Stimulated activated CD4-positive, alpha-beta T cell treated with anti-CD3 and anti-CD28 coated beads, Interleukin-12 subunit alpha, Interleukin-12 subunit beta, amount 100 ng/mL, for 24 hours (primary cell): Measurements from ENCODE around the gene CELF2.

Source experiments
- DNase-seq, 2 experiments: peaks; one replicate each; pipeline ENCODE4 v3.0.0-alpha.2; 2020; ENCODE audit warnings: low read depth in 2 of 2

CELF2 gene

GRCh38 chr10:11058965-11059364, 41.3 kb downstream of the CELF2 start:
- no peak for DNase-seq

- no peak for DNase-seq
These were observed 46.2 kb downstream of the CELF2 start for GRCh38 chr10:11063856-11064255.

DNA sequence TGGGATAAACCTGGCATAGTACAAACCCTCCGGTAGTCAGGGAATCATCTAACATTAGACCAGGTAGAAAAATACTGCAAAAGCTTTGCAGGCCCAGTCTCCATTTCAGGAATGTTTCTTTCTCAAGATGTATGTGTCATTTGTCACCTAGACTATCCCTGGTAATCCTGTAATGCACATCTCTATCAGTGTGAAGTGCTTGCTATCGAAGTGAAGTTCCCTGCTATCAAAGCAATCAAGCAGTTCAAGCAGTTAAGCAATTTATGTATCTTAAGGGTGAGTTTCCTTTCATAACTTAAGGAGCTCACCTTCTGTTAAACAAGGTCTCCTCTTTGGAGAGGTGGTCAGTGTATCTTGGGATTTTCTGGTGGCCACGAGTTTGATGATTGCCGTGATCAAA, 47.2 kb downstream of the CELF2 start:
- no peak for DNase-seq

DNA sequence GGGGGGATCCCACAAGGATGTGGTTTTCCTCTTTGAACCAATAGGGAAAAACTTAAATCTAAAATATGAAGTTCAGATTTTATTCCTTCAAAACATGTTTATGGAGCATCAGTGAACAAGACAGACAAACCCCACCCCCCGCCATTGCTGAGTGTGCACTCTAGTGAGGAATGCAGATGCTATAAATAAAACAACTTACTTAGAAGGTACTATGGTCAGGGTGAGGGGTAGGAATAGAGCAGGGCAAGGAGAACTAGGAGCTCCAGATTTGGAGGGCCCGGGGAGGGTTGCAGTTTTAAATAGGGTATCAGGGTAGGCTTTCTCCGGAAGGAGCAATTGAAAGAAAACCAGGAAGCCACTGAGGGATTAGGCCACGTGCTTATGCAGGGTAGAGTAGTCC, 47.9 kb downstream of the CELF2 start:
- DNase-seq: no peak

DNA sequence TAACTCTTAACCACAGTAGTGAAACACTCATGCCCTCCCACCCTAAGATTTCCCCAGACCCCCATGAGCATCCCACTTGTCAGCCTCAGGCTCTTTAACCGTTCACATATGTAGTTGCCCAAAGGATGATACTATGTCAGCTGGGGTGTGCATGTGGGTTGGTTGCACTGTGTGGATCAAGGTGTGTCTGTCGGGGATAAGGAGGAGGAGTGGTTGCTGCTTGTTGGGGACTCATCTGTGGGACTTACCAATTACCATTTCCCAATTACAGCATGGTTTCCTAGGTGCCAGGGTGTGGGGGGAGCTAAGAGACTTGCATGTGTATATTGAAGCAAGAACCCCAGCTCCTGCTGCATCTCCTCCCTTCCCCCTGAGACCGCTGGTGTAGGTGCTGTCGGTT, 48.8 kb downstream of the CELF2 start:
- no peak for DNase-seq

DNA sequence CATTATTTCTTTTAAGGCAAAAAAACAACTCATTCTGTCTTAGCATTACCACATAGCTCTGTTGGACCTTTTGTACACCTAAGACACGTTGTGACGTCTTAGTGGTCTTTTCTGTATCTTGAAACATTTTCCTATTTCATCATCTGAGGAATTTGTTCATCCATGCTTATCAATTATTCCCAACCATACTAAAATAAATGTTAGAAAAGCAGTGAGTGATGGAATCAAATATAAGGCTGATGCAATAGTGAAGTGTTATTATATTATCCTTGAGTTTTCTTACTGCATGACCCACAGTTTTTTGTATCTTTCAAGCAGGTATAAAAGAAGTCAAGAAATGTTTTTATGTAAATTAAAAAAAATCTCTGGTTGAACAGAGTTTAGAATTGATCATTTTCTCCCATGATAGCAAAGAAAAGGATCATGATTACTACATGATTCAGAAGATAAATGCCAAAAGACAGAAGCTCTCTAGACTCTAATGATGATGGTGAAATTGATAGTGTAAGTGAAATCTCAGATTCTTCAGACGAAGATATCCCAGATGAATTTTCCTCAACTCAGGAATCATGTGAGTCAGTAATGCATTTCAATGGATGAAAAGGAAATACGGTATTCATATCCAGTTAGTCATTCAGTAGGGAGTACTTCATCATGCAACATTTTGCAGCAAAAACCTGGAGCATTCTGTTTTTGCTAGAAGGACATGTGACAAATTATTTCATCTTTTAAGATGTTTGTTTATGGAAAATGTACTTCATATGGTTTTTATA, 51.4 kb downstream of the CELF2 start:
- DNase-seq: no peak

GRCh38 chr10:11073410-11073809, 55.7 kb downstream of the CELF2 start:
- no peak for DNase-seq

GRCh38 chr10:11074536-11075267, 57.0 kb downstream of the CELF2 start:
- no peak for DNase-seq

GRCh38 chr10:11076221-11076620, 58.5 kb downstream of the CELF2 start:
- no peak for DNase-seq

DNA sequence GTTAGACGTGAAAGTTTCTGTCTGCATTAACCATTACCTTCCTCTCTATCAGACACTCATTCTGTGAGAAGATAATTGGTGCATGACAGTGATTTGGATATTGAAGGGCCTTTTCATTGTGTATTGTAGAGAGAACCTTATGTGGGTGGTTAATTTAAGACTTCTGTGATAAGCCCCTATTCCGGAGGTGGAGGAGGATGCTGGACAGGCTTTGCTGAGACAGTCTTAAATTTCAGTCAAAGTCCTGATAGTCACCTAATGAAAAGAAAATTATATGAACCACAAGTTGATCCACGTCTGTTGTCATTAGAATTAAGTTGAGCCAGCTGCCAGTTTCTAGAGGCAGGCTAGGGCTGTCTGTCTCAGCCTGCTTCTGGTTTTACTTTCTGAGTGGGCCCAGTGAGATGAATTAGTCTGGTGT, 62.9 kb downstream of the CELF2 start:
- no peak for DNase-seq

DNA sequence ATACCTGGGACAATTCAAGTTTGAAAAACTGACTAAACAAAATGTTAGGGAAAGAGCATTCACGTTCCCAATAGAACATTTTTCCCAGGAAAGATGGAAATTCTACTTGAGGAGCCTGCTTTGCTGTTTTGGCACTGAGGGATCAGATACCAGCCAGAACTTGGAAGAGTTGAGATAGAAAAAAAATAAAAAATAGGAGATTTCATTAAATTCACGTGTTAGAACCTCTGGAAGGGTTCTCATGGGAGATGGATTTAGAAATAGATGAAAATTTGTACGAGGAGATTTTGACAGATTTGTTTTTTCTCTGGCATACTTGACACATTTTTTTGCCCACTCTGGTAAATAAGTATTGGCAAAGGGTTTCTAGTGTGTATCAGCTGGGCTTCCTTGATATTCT, 63.7 kb downstream of the CELF2 start:
- DNase-seq: no peak

GRCh38 chr10:11082526-11082925, 64.9 kb downstream of the CELF2 start:
- no peak for DNase-seq

DNA sequence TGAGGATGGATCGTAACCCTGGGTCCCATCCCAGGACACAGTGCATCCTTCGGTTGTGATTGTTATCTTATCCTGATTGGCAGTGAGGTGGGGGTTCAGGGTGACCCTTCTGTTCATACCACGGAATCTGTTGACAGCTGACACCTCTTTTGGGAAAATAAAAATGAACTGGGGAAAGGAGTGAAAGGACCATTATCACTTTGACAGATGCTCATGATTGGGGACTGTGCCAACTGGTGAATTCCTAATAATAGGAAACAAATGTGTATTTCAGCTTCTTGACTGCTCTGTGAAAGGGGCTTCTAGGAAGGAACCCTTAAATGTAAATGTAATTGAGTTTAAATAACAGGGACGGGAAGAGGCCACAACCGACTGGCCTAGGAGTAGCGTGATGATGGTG, 65.4 kb downstream of the CELF2 start:
- DNase-seq: no peak

DNA sequence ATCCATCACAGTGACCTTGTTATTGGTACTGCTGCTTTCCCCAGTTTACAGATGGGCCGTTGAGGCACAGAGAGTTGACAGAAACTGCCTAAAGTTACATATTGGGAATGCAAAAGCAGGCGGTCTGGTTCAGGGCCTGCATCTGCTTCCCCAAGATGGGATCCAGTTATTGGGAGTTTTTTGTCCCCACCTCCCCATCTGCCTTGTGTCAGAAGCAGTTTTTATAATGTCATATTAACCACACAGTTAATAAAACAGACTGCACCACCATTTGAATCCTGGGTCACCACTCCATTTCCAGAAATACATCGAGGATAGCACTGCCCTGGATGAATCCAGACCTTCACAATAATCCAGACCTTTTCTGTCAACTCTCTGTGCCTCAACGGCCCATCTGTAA, 67.9 kb downstream of the CELF2 start:
- no peak for DNase-seq

- DNase-seq: no peak
These were observed 68.6 kb downstream of the CELF2 start for GRCh38 chr10:11086177-11086840.

- DNase-seq: no peak
These were observed 69.7 kb downstream of the CELF2 start for GRCh38 chr10:11087372-11087771.

- no peak for DNase-seq
These were observed 71.0 kb downstream of the CELF2 start for GRCh38 chr10:11088709-11089108.

- no peak for DNase-seq
These were observed 71.6 kb downstream of the CELF2 start for GRCh38 chr10:11089272-11089671.

GRCh38 chr10:11091517-11092102, 73.9 kb downstream of the CELF2 start:
- DNase-seq: no peak

DNA sequence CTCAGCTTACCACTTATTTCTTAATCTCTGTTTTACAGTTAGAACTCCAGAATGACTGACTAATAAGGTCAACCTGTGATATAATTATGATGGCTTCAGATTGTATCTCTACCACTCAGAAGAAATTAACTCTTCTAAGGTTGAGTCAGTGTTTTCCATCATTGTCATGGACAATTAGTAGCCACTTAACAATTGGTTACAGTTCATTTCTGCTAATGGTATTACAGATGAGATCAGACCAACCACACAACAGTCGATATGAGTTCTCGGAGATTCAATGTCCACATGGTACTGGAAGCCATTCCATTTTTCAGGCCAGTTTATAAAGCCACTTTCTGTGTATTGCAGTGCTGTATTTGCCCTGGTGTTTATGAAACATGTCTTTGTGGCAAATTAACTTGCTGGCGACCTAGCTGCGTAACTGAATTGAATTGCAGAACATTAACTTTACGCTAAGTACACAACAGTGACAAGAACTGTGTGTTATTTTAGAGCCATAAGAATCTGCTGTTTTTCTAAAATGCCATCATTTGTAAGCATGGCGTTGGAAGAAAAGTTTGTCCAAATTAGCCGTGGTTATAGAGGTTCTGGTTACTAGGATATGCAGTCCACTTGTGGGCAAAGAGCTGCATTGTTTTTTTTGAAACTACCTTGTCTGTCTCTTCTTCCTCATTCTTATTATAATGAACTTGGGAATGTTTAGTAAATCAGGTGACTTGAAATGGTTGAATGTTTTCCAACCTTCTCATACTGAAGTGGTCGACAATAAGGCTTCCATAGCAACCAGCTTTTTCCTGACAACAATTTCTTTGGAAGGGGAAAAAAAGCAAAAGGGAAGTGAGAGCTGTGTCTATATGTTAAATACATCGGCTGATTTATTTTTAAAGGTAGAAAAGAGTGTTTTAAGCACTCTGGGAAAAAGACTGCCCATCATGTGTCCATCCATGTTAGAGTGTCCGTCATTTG, 76.4 kb downstream of the CELF2 start:
- DNase-seq: no peak

GRCh38 chr10:11095374-11095801, 77.7 kb downstream of the CELF2 start:
- no peak for DNase-seq
